ENCODE measurements around the gene PDE11A. TPM values are rescaled to one million over a fixed set of nuclear protein-coding genes. Genes with fewer than 3 reads are reported as not detected.

Gene PDE11A
- total RNA-seq, 5 donors from 2014 or later (not counting 1 experiment from before 2014, with no cell fraction given) = not detected

- 80% methylated on average over 4 of the region's 6 CpGs for WGBS (ENCODE audit: insufficient coverage)
- Mint-ChIP-seq H3K27me3 (peaks cover 10 to 17% of the 10 kb centered on the region in 2 donors), H3K4me3 (no peak overlapping the region), H3K27ac (no peak overlapping the region), H3K9me3 (peaks cover 0 to 5% (median 3%) of the 10 kb centered on the region in 3 donors), H3K36me3 (peaks cover 9% of the 10 kb centered on the region), H3K4me1 (no peaks in the 10 kb centered on the region)
- H3K36me3 ChIP-seq (ENCODE audit: control insufficient read depth in 2 of 2, extremely low read depth in 1 of 2, insufficient read depth in 1 of 2, low read length in 1 of 2) = no peaks in the 10 kb centered on the region
- CTCF ChIA-PET = no interaction called here
- POLR2A ChIA-PET = no interaction called here
- DNase-seq (no peak), ATAC-seq (replicated peaks in 1 of 4) (no peak)
- no peaks in the 10 kb centered on the region for H3K9me3 ChIP-seq
- no peaks in the 10 kb centered on the region for H3K27me3 ChIP-seq (replicated peaks in 1 of 2; ENCODE audit: control insufficient read depth in 2 of 2, extremely low read depth in 1 of 2, insufficient read depth in 2 of 2, low read length in 1 of 2)
- no peaks in the 10 kb centered on the region for H3K4me1 ChIP-seq (ENCODE audit: control insufficient read depth in 1 of 2, extremely low read depth in 1 of 2, insufficient read depth in 2 of 2, low read length in 2 of 2)
- no peak overlapping the region for H3K27ac ChIP-seq (ENCODE audit: low read length)
- no peak overlapping the region for H3K4me3 ChIP-seq (ENCODE audit: control insufficient read depth in 1 of 2, extremely low read depth in 1 of 2, low read length in 1 of 2)
These were observed 461.2 kb downstream of the PDE11A start for GRCh38 chr2:177611310-177611886.

GRCh38 chr2:177610813-177611212 is 461.8 kb downstream of the PDE11A start:
- H3K27me3 Mint-ChIP-seq = peaks cover 8 to 14% of the 10 kb centered on the region in 2 donors
- peaks cover 0 to 5% (median 3%) of the 10 kb centered on the region in 3 donors for H3K9me3 Mint-ChIP-seq

GRCh38 chr2:177606636-177607035 is 465.9 kb downstream of the PDE11A start:
- Histone ChIP-seq H3K4me1 (ENCODE audit: control insufficient read depth in 1 of 2, extremely low read depth in 1 of 2, insufficient read depth in 2 of 2, low read length in 2 of 2) (no peaks in the 10 kb centered on the region), H3K27me3 (replicated peaks in 1 of 2; ENCODE audit: control insufficient read depth in 2 of 2, extremely low read depth in 1 of 2, insufficient read depth in 2 of 2, low read length in 1 of 2) (no peaks in the 10 kb centered on the region), H3K36me3 (ENCODE audit: control insufficient read depth in 2 of 2, extremely low read depth in 1 of 2, insufficient read depth in 1 of 2, low read length in 1 of 2) (no peaks in the 10 kb centered on the region), H3K9me3 (no peaks in the 10 kb centered on the region), H3K4me3 (ENCODE audit: control insufficient read depth in 1 of 2, extremely low read depth in 1 of 2, low read length in 1 of 2) (no peak overlapping the region), H3K27ac (ENCODE audit: low read length) (no peak overlapping the region)
- H3K27me3 Mint-ChIP-seq = peaks cover 8 to 14% of the 10 kb centered on the region in 2 donors
- POLR2A ChIA-PET = no interaction called here
- H3K9me3 Mint-ChIP-seq = peaks cover 0 to 5% (median 3%) of the 10 kb centered on the region in 3 donors
- H3K36me3 Mint-ChIP-seq = peaks cover 9% of the 10 kb centered on the region
- no peaks in the 10 kb centered on the region for H3K4me1 Mint-ChIP-seq
- CTCF ChIA-PET = interaction anchor here (0.5 to 1.0 kb wide), 3 partner anchors 312 to 585 kb away, joined by 3 to 5 read pairs (median 4); no protein-coding TSS in a partner anchor
- WGBS (ENCODE audit: insufficient coverage) = 63% methylated on average over 4 of the region's 7 CpGs
- H3K27ac Mint-ChIP-seq = no peak overlapping the region
- H3K4me3 Mint-ChIP-seq = no peak overlapping the region
- ATAC-seq (replicated peaks in 1 of 4) (no peak), DNase-seq (no peak)

More at GRCh38 chr2:177610813-177611212, 461.8 kb downstream of the PDE11A start:
- no peaks in the 10 kb centered on the region for H3K36me3 ChIP-seq (ENCODE audit: control insufficient read depth in 2 of 2, extremely low read depth in 1 of 2, insufficient read depth in 1 of 2, low read length in 1 of 2)
- H3K4me1 Mint-ChIP-seq = no peaks in the 10 kb centered on the region
- H3K36me3 Mint-ChIP-seq = peaks cover 9% of the 10 kb centered on the region
- no peaks in the 10 kb centered on the region for H3K4me1 ChIP-seq (ENCODE audit: control insufficient read depth in 1 of 2, extremely low read depth in 1 of 2, insufficient read depth in 2 of 2, low read length in 2 of 2)
- no CpG with 5 or more reads among the region's 1 CpG for WGBS (ENCODE audit: insufficient coverage)
- no peak overlapping the region for H3K4me3 ChIP-seq (ENCODE audit: control insufficient read depth in 1 of 2, extremely low read depth in 1 of 2, low read length in 1 of 2)
- no peaks in the 10 kb centered on the region for H3K27me3 ChIP-seq (replicated peaks in 1 of 2; ENCODE audit: control insufficient read depth in 2 of 2, extremely low read depth in 1 of 2, insufficient read depth in 2 of 2, low read length in 1 of 2)
- H3K27ac ChIP-seq (ENCODE audit: low read length) = no peak overlapping the region
- no peak for DNase-seq
- no peak overlapping the region for H3K27ac Mint-ChIP-seq
- H3K4me3 Mint-ChIP-seq = no peak overlapping the region
- no peaks in the 10 kb centered on the region for H3K9me3 ChIP-seq
- ChIA-PET POLR2A (interaction anchor here in 1 of 2 donors (0.6 kb wide), 1 partner anchor 129 kb away, joined by 3 read pairs; no protein-coding TSS in a partner anchor), CTCF (no interaction called here)
- ATAC-seq (replicated peaks in 1 of 4) = no peak

GRCh38 chr2:177604271-177605065 is 468.1 kb downstream of the PDE11A start:
- ATAC-seq (replicated peaks in 1 of 4) (no peak), DNase-seq (peak in 1 of 35 experiments; percentile 38)
- no peaks in the 10 kb centered on the region for H3K36me3 ChIP-seq (ENCODE audit: control insufficient read depth in 2 of 2, extremely low read depth in 1 of 2, insufficient read depth in 1 of 2, low read length in 1 of 2)
- Mint-ChIP-seq H3K36me3 (peaks cover 9% of the 10 kb centered on the region), H3K9me3 (peaks cover 0 to 10% (median 3%) of the 10 kb centered on the region in 3 donors), H3K27me3 (peaks cover 9 to 12% of the 10 kb centered on the region in 2 donors), H3K27ac (no peak overlapping the region), H3K4me1 (no peaks in the 10 kb centered on the region), H3K4me3 (no peak overlapping the region)
- ChIA-PET POLR2A (interaction anchor here in 1 of 2 donors (0.6 kb wide), 1 partner anchor 74 kb away, joined by 4 read pairs; no protein-coding TSS in a partner anchor), CTCF (interaction anchor here (0.8 to 1.5 kb wide), 6 partner anchors 13 to 441 kb away, joined by 3 to 17 read pairs (median 4); no protein-coding TSS in a partner anchor)
- H3K9me3 ChIP-seq = no peaks in the 10 kb centered on the region
- H3K4me1 ChIP-seq (ENCODE audit: control insufficient read depth in 1 of 2, extremely low read depth in 1 of 2, insufficient read depth in 2 of 2, low read length in 2 of 2) = no peaks in the 10 kb centered on the region
- no peak overlapping the region for H3K4me3 ChIP-seq (ENCODE audit: control insufficient read depth in 1 of 2, extremely low read depth in 1 of 2, low read length in 1 of 2)
- no peak overlapping the region for H3K27ac ChIP-seq (ENCODE audit: low read length)
- H3K27me3 ChIP-seq (replicated peaks in 1 of 2; ENCODE audit: control insufficient read depth in 2 of 2, extremely low read depth in 1 of 2, insufficient read depth in 2 of 2, low read length in 1 of 2) = no peaks in the 10 kb centered on the region
- 83% methylated on average over 1 of the region's 3 CpGs for WGBS (ENCODE audit: insufficient coverage)

GRCh38 chr2:177603768-177604167 is 468.8 kb downstream of the PDE11A start:
- no peaks in the 10 kb centered on the region for H3K4me1 Mint-ChIP-seq
- no CpG with 5 or more reads among the region's 3 CpGs for WGBS (ENCODE audit: insufficient coverage)
- H3K27ac Mint-ChIP-seq = no peak overlapping the region
- H3K4me3 Mint-ChIP-seq = no peak overlapping the region
- H3K27me3 ChIP-seq (replicated peaks in 1 of 2; ENCODE audit: control insufficient read depth in 2 of 2, extremely low read depth in 1 of 2, insufficient read depth in 2 of 2, low read length in 1 of 2) = no peaks in the 10 kb centered on the region
- no peaks in the 10 kb centered on the region for H3K9me3 ChIP-seq
- peaks cover 0 to 6% (median 0%) of the 10 kb centered on the region in 3 donors for H3K9me3 Mint-ChIP-seq
- no peak overlapping the region for H3K27ac ChIP-seq (ENCODE audit: low read length)
- ChIA-PET CTCF (interaction anchor here in 1 of 2 donors (1.2 to 1.5 kb wide), 5 partner anchors 14 to 440 kb away, joined by 3 to 17 read pairs (median 5); no protein-coding TSS in a partner anchor), POLR2A (no interaction called here)
- ATAC-seq (replicated peaks in 1 of 4) (no peak), DNase-seq (no peak)
- H3K36me3 ChIP-seq (ENCODE audit: control insufficient read depth in 2 of 2, extremely low read depth in 1 of 2, insufficient read depth in 1 of 2, low read length in 1 of 2) = no peaks in the 10 kb centered on the region
- H3K4me3 ChIP-seq (ENCODE audit: control insufficient read depth in 1 of 2, extremely low read depth in 1 of 2, low read length in 1 of 2) = no peak overlapping the region
- peaks cover 6 to 7% of the 10 kb centered on the region in 2 donors for H3K27me3 Mint-ChIP-seq
- H3K4me1 ChIP-seq (ENCODE audit: control insufficient read depth in 1 of 2, extremely low read depth in 1 of 2, insufficient read depth in 2 of 2, low read length in 2 of 2) = no peaks in the 10 kb centered on the region
- H3K36me3 Mint-ChIP-seq = peaks cover 4% of the 10 kb centered on the region

- Mint-ChIP-seq H3K36me3 (peaks cover 4% of the 10 kb centered on the region), H3K27me3 (peaks cover 7 to 12% of the 10 kb centered on the region in 2 donors), H3K9me3 (peaks cover 0 to 6% (median 0%) of the 10 kb centered on the region in 3 donors), H3K27ac (no peak overlapping the region), H3K4me1 (no peaks in the 10 kb centered on the region), H3K4me3 (no peak overlapping the region)
- no peaks in the 10 kb centered on the region for H3K36me3 ChIP-seq (ENCODE audit: control insufficient read depth in 2 of 2, extremely low read depth in 1 of 2, insufficient read depth in 1 of 2, low read length in 1 of 2)
- H3K4me3 ChIP-seq (ENCODE audit: control insufficient read depth in 1 of 2, extremely low read depth in 1 of 2, low read length in 1 of 2) = no peak overlapping the region
- ATAC-seq (replicated peaks in 1 of 4) (no peak), DNase-seq (no peak)
- WGBS (ENCODE audit: insufficient coverage) = no CpG with 5 or more reads among the region's 5 CpGs
- no peaks in the 10 kb centered on the region for H3K27me3 ChIP-seq (replicated peaks in 1 of 2; ENCODE audit: control insufficient read depth in 2 of 2, extremely low read depth in 1 of 2, insufficient read depth in 2 of 2, low read length in 1 of 2)
- CTCF ChIA-PET = no interaction called here
- H3K27ac ChIP-seq (ENCODE audit: low read length) = no peak overlapping the region
- POLR2A ChIA-PET = no interaction called here
- H3K9me3 ChIP-seq = no peaks in the 10 kb centered on the region
- no peaks in the 10 kb centered on the region for H3K4me1 ChIP-seq (ENCODE audit: control insufficient read depth in 1 of 2, extremely low read depth in 1 of 2, insufficient read depth in 2 of 2, low read length in 2 of 2)
These were observed 469.4 kb downstream of the PDE11A start for GRCh38 chr2:177603181-177603580.

Measured in T-cell (primary cell).